Activated gamma-delta T cell treated with anti-CD3 and anti-CD28 coated beads, Interleukin-2, amount 50 U/mL, for 16 hours (primary cell): ENCODE results near the gene DSCAM.

Source experiments
- DNase-seq: peaks from one replicate; pipeline ENCODE4 v3.0.0-alpha.2; 2020; ENCODE audit warnings: low read depth

Gene DSCAM

DNA sequence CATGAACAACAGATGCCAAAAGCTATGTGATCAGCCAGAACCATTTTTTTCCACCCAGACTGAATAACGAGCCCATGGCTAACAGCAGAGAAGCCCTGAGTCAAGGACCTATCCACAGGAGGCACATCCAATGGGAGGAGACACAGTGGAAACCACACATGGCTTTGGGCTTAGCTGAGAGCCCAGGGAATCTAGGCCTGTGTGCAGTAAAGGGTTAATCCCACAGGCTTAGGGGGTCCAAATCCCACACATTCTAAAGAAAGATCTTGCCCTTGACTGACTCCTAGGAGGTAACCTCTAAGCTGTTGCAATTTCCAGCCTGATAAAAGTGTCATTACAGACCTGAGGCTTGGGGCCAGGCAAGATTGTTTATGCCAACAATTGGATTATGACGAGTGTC is 194.5 kb downstream of the DSCAM start:
- DNase-seq: no peak

DNA sequence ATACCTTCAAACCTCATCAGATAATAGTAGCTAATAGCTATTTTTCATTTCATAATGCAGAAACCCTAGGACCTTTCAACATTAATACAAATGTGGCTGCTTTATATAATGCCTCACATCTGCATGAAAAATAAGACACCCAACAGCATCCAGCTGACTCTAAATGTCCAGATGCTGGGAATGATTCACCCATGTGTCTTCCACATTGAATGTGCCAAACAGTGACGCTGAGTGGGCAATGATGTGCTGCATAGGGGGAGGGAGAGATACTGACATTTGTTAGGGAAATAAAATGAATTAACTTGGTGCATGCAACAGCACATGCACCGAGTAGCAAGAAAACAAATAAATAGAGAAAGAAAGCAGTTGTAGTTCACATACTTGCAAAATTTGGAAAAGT is 199.3 kb downstream of the DSCAM start:
- no peak for DNase-seq

DNA sequence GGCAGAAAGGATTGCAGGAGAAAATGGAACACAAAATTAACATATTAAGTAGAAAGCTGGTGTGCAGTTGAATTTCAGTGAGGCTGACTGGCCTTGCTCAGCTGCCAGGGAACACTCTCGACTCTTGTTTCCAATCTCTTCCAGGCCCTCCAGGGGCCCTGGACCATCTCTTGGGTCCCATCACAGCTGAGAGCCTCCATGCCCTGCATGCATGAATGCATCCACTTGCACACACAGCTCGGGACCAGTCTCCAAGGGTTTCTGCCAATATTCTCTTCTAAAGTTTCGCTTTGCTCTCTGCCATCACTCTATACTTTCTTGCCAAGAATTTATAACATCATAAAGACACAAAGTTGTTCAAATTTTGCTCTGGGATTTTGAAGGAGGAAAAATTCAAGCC is 200.3 kb downstream of the DSCAM start:
- DNase-seq: no peak

DNA sequence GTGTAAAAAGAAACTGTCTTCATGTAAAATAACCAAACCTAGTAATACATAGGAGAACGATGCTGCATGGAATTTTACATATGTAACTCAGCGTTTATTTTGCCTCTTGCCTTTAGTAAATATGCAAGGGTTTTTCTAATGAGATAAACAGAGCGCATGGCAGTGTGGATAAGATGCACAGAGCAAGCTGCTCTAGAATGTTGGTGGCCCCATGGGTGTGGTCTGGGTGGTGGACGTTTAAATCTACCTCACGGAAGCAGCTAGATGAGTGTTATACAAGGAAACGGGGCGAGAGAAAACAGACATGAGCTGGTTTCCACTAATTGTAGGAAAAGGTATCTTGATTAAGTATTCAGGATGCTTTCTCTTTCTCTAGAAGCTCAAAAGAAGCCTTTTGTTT is 205.9 kb downstream of the DSCAM start:
- DNase-seq: no peak

DNA sequence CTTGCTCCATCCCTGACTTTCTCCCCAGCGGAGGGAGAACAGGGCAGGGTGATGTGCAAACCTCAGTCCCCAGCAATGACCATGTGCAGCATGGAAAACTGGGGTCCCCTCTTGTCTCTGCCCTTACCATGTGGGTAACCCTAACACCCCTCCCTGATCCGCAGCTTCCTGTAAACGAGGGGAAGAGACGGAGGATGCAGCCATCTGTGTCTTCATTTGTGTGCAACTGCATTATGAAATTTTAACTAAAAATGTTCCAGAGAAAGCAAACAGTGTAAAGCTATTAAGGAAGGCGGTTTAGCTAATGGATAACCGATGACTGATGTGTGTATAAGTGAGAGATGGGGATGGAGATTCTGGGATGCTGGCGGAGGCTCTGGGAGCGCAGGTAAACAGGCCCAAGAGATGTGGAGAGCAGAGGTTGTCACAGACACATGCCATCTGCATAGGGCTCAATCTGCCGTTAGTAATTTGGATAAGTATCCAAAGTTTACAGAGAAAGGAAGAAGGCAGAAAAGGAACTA is 206.6 kb downstream of the DSCAM start:
- DNase-seq: no peak

DNA sequence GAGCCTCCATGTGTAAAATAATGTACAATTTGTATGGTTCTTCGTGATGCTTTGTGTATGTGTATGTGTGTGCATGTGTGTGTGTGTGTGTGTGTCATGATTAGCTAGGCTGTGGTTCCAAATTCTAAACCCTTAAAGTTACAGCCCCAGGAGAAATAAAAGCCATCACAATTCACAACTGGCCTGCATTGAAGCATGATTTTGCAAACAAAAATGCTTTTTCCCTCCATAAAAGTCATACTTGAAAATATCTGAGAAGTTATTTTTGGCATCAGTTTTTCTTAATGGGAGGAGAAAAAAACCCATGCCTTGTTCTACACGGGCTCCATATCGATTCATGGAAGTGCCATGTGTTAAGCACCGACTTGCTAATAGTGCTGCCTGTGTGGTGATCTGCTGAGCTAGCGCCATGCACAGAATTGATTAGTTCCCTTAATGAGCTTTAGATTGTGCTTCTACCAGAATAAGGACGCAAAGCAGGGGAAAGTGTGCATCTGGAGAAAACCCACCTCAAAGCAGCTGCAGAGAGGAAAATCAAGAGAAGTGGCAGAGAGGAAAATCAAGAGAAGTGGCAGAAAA is 207.3 kb downstream of the DSCAM start:
- DNase-seq: no peak

DNA sequence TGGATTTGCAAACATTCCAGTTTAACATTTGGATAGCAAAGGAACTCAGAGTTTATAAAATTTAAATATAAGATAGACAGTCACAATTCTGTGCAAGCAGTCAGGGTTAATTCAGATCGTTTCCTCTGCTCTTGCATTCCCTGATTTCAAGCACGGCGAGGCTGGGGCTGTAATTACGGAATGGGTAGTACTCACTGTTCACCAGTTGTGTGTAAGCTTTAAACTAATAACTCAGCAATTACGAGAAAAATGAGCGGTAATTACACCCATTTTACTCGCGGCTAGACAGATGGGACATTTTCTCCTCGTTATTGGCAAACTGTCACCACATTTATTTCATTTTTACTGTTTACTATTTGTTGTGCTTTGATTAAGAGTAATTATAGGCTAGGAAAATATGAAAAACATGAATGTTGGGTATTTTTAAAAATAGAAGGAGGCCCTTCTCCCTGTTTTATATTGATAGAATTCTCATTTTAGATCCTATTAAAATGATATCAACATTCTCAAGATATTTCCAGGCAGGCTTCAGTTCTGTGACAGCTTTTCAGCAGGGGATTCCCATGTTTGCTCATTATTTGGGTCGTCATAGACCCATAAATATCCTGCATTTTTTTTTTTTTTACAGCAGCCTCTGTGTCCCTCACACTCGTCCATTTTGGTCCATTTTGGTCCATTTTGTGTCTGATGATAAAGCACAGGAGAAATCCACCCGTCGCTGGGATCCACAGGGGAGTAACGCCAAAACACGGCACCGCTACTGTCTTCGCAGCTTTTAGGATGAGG is 208.3 kb downstream of the DSCAM start:
- no peak for DNase-seq

DNA sequence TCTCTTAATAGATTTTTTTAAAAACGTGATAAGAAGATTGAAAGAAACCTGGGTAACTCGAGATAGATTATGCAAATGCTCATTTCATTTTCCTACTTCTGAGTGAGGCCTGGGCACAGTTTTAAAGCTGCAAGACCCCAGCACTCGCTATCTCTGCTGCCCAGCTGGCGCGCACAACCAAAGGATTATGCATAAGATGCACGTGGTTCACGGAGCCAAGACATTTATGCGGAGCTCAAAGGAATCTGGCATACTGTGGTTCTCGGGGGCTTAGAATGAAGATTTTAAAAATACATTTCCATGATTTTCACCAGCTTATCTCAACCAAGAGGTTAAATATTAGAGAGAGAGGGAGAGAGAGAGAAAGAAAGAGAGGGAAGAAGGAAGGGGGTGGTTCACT is 210.9 kb downstream of the DSCAM start:
- no peak for DNase-seq

DNA sequence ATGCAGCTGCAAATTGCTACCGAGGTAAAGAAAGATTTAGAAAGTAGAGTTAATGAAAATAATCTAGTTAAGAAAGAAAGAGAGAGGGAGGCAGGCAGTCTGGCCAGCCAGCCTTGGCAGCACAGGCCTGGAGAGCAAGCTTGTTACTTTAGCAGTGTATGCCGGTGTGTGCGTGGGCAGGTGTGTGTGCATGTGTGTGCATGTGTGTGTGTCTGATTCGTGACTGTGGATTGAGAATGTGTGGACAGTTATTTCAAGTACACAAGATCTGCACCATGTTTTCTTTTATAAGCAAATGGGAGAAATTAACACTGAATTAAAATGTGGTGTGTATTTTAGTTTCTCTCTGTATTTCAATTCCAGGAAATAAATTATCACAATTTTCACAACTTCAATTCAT is 211.6 kb downstream of the DSCAM start:
- no peak for DNase-seq

DNA sequence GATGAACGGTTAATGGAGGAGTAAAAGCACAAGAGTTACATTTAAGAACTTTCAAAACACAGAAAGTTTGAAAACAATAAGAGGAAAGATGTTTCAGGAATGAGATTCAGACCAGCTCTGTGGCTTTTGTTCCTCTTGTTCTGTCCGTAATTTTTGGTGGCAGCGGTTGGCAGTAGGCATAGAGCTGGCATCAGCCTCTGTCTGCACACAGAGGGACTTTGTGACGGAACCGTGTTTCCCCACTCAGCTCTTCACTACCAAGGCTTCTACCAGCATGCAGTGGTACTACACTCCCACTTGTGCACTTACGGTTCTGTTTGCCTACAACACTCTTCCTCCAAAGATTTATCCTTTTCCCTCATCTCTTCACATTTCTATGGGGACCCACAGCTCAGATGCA is 212.8 kb downstream of the DSCAM start:
- DNase-seq: no peak

DNA sequence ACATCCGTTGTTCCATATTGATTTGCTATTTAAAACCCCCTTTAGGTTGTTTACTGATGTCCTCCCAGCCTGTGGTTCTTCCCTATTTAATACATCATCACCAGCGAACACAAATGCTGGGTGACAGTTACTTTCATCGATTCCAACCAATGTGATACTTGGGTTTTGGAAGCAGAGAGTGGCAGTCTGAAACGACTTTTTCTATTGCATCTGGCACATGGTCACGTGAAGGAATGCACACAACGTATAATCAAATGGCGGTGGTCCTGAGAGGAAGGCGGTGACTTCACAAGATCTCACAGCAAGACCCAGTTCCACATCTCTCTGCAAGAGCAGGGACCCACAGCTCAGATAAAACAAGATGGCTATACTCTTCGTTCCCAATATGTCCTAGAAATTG is 213.9 kb downstream of the DSCAM start:
- no peak for DNase-seq

DNA sequence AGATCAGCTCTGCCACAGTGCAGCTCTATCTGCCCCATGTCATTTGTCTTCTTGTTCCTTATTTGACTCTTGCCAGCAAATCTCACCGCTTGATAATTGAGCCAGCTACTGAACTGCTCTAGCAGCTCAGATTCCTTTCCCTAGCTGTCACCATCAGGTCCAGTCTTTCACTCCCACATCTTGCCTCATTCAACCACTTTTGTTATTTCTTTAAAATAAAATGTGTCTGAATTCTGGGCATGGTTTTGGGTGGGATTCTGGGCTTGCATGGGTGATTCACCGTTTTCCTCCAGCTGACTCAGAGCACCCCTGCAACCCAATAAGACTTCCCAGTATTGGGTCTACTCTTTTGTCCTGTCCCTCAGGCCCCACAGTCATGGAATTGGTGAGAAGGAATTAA is 215.7 kb downstream of the DSCAM start:
- no peak for DNase-seq

DNA sequence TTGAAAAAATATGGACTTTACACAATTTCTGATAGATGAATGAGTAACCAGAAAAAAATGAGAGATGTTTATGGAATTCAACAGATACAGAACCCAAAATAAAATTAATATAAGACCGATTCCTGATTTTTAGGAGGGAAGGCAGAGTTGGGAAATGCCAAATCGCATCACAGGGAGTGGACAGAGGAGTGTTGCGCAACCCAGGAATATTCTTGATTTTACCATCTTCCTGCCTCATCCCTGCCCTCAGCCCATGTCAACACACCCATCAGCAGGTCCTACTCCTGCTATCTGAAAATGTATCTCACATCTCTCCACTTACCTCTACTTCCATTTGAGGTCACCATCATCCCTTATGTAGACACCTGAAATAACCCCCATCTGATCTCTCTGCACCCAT is 221.0 kb downstream of the DSCAM start:
- no peak for DNase-seq

DNA sequence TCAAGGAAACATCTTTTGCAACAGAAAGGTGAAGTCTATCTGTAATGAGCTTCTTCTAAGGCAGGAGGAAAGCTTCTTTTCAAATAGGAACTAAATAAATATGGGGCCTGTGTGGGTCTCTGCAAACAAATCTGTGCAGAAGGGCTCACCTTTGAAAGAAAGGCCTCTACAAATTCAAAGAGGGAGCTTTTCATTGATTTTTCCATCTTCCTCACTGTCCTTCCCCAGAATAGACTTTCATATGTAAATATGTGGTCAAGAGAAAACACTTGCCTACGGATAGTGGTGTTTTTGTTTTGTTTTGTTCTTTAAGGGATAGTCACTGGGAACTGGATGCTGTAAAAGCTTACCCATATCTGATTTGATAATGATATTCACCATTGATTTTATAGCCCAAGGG is 223.4 kb downstream of the DSCAM start:
- no peak for DNase-seq

DNA sequence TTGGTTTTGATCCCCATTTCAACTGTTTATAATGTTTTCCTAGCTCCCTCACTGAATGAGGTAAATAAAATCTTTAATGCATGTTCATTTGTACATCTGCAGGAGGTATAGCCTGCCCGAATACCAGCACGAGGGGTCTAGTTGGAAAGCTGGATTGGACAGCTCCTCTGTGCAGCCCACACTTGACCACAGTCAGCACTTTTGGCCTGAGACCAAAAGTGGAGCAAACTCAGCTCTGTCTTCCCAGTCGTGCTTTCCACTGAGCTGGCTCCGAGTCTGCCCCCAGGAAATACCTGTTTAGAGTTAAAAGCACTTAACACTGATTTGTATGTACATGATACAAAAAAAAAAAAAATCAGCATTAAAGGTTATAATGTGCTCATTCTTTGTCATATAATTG is 224.4 kb downstream of the DSCAM start:
- DNase-seq: no peak

DNA sequence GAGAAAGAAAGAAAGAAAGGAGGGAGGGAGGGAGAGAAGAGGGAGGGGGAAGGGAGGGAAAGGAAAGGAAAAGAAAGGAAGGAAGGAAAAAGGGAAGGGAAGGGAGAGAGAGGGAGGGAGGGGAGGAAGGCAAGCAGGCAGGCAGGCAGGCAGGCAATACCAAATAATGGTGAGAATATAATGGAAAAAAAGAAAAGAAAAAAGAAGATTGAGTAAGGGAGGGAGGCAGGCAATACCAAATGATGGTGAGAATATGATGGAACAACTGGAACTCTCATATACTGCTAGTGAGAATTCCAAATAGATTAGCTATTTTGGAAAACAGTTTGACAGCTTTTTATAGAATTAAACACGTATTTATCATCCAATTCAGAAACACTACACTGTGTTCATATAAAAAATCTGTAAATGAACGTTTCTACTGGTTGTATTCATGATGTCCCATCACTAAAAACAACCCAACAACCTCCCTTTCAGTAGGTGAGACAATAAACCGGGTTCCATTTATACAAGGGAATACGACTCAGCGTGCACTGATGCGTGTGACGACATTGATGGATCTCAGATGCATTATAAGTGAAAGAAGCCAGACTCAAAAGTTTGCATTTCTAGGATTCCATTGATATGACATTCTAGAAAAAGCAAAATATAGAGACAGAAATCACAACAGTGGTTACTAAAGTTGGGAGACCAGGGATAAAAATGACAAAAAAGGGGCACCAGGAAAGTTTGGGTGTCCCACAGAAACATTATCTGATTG is 226.4 kb downstream of the DSCAM start:
- DNase-seq: no peak

DNA sequence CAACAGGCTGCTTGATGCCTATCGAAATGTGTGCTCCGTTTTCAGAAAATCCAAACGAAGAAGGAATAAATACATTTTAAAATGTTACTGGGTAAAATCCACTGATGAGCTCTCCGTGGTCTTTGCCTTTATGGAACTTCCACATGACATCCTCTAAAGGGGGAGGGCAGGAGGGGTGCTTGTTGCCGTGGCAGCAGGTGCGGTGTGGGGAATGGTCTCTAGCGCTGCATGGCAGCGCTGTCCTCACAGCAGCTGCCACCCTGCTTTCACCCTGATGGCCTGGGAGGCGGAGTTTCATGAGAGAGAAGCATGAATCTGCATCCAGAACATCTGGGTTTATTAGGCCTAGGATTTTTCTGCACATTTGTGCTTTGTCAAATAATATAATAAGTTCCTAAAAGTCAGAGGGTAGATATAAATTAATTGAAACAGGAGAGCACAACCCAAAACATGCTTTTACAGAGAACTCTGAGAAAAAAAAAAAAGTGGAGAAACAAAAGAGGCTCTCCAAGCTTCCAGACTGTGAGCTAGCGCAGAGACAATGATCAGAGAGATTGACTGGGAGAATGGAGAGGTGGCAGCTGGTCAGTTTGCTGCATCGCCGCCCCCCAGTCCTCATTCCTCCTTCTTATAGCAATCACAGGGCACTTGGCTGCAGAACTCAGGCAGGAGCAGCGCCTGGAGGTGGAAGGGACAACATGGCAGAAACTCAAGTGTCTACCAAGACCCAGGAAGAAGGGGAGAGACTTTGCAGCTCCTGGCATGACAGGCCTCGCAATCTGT is 228.6 kb downstream of the DSCAM start:
- no peak for DNase-seq

DNA sequence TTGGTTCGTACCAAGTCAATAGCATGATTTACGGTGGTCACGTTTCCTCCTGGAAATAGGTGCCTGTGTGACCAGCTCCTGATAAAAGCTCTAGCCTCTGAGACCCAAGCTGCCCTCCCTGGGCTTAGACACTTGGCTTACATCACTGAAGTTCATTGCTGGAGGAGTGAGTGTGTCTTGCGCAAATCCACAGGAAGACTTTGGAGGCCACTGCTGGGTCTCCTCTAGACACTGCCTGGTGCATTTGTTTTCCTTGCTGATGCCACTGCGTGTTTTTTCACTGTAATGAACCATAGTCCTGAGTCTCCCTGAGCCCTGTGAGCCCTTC is 230.6 kb downstream of the DSCAM start:
- no peak for DNase-seq

DNA sequence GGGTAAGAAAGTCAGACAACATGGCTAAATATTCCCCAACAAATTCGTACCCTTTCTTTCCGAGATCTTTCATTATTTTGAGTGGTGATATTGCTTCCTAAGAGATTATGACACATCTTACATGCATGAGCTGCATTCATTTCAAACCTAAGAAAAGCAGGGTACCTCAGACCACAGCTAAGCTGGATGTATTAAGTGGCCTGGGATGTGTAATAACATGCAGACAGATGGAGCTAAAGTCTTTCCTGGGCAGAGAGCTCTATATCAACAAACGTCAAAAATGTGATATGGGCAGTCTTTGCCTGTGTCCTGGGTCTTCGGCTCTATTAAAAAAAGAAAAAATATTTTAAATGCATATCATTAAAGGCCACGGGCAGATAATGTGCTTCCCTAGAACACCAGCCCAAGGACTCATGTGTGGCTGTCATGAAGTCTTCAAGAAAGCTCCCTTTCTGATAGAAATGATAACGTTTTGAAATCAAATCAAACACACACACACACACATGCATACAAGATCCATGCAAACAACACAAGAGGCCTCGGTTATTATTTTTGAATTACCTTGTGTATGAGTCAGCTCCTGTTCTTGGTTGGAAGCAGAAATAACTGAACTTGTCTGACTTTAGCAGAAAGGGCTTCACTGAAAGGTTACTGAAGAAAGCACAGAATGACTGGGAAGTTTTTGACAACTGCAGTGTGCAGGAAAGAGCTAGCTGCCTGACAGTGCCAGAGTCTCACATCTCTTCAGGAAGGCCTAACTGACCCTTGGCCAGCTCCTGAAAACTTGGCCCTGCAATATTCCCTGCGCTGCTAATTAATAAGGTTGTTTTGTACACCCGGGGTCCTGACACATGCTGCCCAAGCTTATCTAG is 231.2 kb downstream of the DSCAM start:
- DNase-seq: no peak

DNA sequence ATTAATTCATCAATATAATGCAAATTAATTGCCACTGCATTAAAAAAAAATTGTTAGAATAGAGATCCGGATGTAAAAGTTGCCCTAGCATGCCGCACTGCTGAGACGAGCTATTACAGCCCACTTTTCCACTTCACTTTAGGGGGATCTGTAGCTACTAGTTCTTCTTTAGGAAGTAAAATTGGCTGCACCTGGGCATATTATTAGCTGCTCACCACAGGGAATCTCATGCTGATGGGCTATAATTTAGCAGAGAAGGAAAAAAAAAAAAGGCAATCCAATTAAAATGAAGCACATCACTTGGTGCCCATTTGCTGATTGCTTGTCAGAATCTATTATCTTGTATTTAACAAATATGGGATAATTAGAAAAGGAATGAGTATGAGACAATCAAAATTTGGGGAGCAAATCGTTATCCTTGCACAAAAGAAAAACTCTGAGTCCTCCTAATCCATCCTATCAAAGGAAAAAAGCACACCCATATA is 233.4 kb downstream of the DSCAM start:
- DNase-seq: no peak

DNA sequence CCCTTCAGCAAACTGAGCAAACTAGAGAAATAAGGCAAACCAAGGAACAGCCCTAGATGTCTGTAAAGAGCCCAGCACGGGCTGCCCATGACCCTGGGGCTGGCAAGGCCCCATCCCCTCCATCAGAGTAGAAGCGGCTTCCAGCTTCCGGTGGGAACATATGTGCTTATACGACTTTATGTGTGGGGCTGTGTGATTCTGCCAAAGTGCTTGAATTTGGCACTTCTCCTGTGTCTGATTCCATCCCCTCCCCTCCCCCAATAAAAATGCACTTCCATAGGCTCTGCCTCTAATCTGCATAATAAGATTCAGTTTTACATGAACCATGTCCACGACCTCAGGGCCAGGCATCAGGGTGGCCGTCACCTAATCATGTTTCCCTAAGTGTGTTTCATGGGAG is 236.6 kb downstream of the DSCAM start:
- no peak for DNase-seq
